ENCODE results near the gene PCYT1B.
"Not testable (repeated sequence)": the region's sequence is repeated elsewhere in the genome, so short reads cannot be mapped to it uniquely, and the experiment has no call there.

PCYT1B gene

GRCh38 chrX:24646006-24646405 lies 1.1 kb downstream of the PCYT1B start:
- DNase-seq (ENCODE audit: low read depth in 2 of 2), result no peak

- DNase-seq (ENCODE audit: low read depth in 2 of 2), result no peak
Observed at GRCh38 chrX:24643116-24643515, 4.0 kb downstream of the PCYT1B start.

- no peak for DNase-seq (ENCODE audit: low read depth in 2 of 2)
Observed at GRCh38 chrX:24629701-24630100, 17.4 kb downstream of the PCYT1B start.

GRCh38 chrX:24619647-24620046 lies 27.5 kb downstream of the PCYT1B start:
- DNase-seq (ENCODE audit: low read depth in 2 of 2), result no peak

GRCh38 chrX:24610516-24610915 lies 36.6 kb downstream of the PCYT1B start:
- no peak for DNase-seq (ENCODE audit: low read depth in 2 of 2)

- DNase-seq (ENCODE audit: low read depth in 2 of 2), result no peak
Observed at GRCh38 chrX:24607616-24608015, 39.5 kb downstream of the PCYT1B start.

GRCh38 chrX:24605941-24606340 lies 41.2 kb downstream of the PCYT1B start:
- not testable (repeated sequence) for DNase-seq (ENCODE audit: low read depth in 2 of 2)

- no peak for DNase-seq (ENCODE audit: low read depth in 2 of 2)
Observed at GRCh38 chrX:24603191-24603590, 44.0 kb downstream of the PCYT1B start.

- no peak for DNase-seq (ENCODE audit: low read depth in 2 of 2)
Observed at GRCh38 chrX:24601858-24602257, 45.3 kb downstream of the PCYT1B start.

GRCh38 chrX:24594501-24594900 lies 52.6 kb downstream of the PCYT1B start:
- DNase-seq (ENCODE audit: low read depth in 2 of 2), result no peak

GRCh38 chrX:24590111-24590510 lies 57.0 kb downstream of the PCYT1B start:
- DNase-seq (ENCODE audit: low read depth in 2 of 2), result no peak

- DNase-seq (ENCODE audit: low read depth in 2 of 2), result no peak
Observed at GRCh38 chrX:24577091-24577490, 70.1 kb downstream of the PCYT1B start.

GRCh38 chrX:24575496-24575895 lies 71.7 kb downstream of the PCYT1B start:
- DNase-seq (ENCODE audit: low read depth in 2 of 2), result no peak

GRCh38 chrX:24574743-24575142 lies 72.4 kb downstream of the PCYT1B start:
- no peak for DNase-seq (ENCODE audit: low read depth in 2 of 2)

GRCh38 chrX:24567169-24567568 lies 80.0 kb downstream of the PCYT1B start:
- no peak for DNase-seq (ENCODE audit: low read depth in 2 of 2)

- DNase-seq (ENCODE audit: low read depth in 2 of 2), result no peak
Observed at GRCh38 chrX:24566240-24566639, 80.9 kb downstream of the PCYT1B start.

GRCh38 chrX:24563291-24564010 lies 83.7 kb downstream of the PCYT1B start:
- DNase-seq (ENCODE audit: low read depth in 2 of 2), result no peak

- DNase-seq (ENCODE audit: low read depth in 2 of 2), result no peak
Observed at GRCh38 chrX:24561121-24561520, 86.0 kb downstream of the PCYT1B start.

- no peak for DNase-seq (ENCODE audit: low read depth in 2 of 2)
Observed at GRCh38 chrX:24553011-24553410, 94.1 kb downstream of the PCYT1B start.

- no peak for DNase-seq (ENCODE audit: low read depth in 2 of 2)
Observed at GRCh38 chrX:24550166-24550565, 97.0 kb downstream of the PCYT1B start.

- no peak for DNase-seq (ENCODE audit: low read depth in 2 of 2)
Observed at GRCh38 chrX:24547961-24548360, 99.2 kb downstream of the PCYT1B start.

GRCh38 chrX:24542756-24543155 lies 104.4 kb downstream of the PCYT1B start:
- no peak for DNase-seq (ENCODE audit: low read depth in 2 of 2)

GRCh38 chrX:24536551-24536950 lies 110.6 kb downstream of the PCYT1B start:
- no peak for DNase-seq (ENCODE audit: low read depth in 2 of 2)

- no peak for DNase-seq (ENCODE audit: low read depth in 2 of 2)
Observed at GRCh38 chrX:24528605-24529004, 118.5 kb downstream of the PCYT1B start.
